ENCODE measurements around the gene THOP1. TPM values are rescaled to one million over a fixed set of nuclear protein-coding genes. Genes with fewer than 3 reads are reported as not detected.

THOP1 gene
- total RNA-seq, 2 donors from 2014 or later, result 33.9 to 45.8 TPM

DNA sequence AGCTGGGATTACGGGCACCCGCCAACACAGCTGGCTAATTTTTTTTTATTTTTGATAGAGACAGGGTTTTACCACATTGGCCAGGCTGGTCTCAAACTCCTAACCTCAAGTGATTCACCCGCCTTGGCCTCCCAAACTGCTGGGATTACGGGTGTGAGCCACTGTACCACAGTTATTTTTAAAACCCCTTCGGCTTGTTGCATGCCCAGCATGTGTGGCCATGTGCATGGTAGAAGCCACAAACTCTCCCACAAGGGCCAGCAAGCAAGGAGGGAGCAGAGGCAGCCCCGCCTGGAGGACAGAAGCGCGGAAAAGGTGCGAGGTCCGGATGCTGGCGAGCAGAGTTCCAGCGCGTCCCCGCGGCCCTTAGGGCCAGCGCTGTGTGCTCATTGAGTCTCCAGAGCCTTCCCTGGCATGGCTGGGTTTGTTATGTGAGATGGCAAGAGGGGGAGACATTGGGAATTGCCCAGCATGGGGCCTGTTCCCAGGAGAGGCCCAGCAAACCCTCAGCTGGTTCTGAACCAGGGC lies 12.9 kb downstream of the THOP1 start:
- H3K27ac ChIP-seq, result peak overlapping the region; percentile 85 to 96
- H3K4me1 ChIP-seq, result peaks cover 0 to 19% of the 10 kb centered on the region in 2 donors
- peaks cover 12% of the 10 kb centered on the region for H3K36me3 ChIP-seq
- TF ChIP-seq, protein P1, sequence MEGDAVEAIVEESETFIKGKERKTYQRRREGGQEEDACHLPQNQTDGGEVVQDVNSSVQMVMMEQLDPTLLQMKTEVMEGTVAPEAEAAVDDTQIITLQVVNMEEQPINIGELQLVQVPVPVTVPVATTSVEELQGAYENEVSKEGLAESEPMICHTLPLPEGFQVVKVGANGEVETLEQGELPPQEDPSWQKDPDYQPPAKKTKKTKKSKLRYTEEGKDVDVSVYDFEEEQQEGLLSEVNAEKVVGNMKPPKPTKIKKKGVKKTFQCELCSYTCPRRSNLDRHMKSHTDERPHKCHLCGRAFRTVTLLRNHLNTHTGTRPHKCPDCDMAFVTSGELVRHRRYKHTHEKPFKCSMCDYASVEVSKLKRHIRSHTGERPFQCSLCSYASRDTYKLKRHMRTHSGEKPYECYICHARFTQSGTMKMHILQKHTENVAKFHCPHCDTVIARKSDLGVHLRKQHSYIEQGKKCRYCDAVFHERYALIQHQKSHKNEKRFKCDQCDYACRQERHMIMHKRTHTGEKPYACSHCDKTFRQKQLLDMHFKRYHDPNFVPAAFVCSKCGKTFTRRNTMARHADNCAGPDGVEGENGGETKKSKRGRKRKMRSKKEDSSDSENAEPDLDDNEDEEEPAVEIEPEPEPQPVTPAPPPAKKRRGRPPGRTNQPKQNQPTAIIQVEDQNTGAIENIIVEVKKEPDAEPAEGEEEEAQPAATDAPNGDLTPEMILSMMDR (IDR thresholded peaks at IDR 0.05), result no peak
- no peaks in the 10 kb centered on the region for H3K27me3 ChIP-seq
- H3K4me3 ChIP-seq, result no peak overlapping the region
- H3K9me3 ChIP-seq, result no peaks in the 10 kb centered on the region
- DNase-seq (ENCODE audit: low spot score), result no peak

DNA sequence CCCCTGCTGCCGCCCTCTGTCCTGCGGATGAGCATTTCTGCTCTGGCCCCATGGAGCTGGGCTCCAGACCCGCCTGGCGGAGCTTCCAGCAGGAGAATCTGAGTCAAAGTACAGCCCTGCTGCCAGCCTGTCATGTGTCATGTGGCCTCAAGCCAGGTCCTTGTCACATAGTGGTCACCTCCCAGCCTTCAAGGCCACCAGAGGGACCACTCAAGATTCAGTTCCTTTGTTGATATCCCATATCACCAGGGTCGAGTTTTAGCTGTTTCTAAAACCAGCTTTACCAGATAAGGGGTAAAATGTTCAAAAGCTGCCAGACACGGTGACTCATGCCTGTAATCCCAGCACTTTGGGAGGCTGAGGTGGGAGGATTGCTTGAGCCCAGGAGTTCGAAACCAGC lies 13.4 kb downstream of the THOP1 start:
- H3K9me3 ChIP-seq, result no peaks in the 10 kb centered on the region
- DNase-seq (ENCODE audit: low spot score), result peak; percentile 72

DNA sequence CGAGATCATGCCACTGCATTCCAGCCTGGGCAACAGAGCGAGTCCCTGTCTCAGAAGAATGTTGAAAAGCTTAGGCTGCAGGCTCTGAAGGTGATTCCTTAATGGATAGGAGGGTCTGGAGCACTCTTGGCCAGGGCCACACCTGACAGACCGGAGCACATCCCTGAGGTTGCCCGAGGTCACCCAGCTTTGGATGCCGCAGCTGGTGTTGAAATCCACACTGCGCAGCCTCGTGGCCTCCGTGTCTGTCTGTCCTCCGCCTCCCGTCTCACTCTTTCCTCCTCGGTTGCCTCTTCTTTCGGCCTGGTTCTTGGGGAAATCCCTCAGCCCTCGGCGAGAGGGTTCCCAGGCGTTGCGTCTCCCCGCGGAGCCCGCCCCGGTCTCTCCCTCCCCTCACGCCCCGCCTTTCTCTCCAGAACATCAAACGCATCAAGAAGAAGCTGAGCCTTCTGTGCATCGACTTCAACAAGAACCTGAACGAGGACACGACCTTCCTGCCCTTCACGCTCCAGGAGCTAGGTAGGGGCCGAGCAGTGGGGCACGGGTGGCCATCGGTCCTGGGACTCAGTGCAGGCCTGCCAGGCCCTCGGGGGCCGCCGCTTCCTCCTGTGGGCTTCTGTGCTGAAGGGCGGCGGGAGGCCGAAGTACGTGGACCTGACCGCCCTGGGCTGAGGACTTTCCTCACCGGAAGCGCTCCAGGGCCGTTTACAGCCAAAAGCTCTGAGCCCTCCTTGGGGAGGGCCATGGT lies 14.1 kb downstream of the THOP1 start:
- no peaks in the 10 kb centered on the region for H3K27me3 ChIP-seq
- peak overlapping the region; percentile 85 to 96 for H3K27ac ChIP-seq
- H3K4me1 ChIP-seq, result peaks cover 0 to 19% of the 10 kb centered on the region in 2 donors
- no peak overlapping the region for H3K4me3 ChIP-seq
- TF ChIP-seq, protein P1 (IDR thresholded peaks at IDR 0.05), result no peak
- peaks cover 12% of the 10 kb centered on the region for H3K36me3 ChIP-seq
- no peak for DNase-seq (ENCODE audit: low spot score)
- no peaks in the 10 kb centered on the region for H3K9me3 ChIP-seq

More for the DNA sequence above, 13.4 kb downstream of the THOP1 start:
- H3K36me3 ChIP-seq, result peaks cover 12% of the 10 kb centered on the region
- no peaks in the 10 kb centered on the region for H3K27me3 ChIP-seq
- peaks cover 0 to 19% of the 10 kb centered on the region in 2 donors for H3K4me1 ChIP-seq
- H3K4me3 ChIP-seq, result no peak overlapping the region
- H3K27ac ChIP-seq, result peak overlapping the region; percentile 85 to 96
- TF ChIP-seq, protein P1 (IDR thresholded peaks at IDR 0.05), result no peak

DNA sequence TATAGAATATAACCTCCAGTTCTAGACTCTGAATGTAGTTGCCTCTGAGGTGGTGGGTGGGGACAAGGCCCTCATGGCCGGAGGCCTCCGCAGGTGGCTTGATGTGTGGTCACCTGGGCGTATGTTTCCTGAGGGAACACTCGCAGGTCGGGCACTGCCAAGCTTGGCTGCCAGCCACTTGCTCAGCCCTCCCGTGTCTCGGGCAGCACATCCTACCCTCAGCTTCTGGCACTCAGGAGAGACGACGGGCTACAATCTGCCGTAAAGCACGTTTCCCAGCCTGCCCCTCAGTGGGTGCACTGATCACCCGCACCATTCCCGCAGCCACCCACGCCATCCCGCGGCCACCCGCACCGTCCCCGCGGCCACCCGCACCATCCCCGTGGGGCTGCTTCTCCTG lies 15.2 kb downstream of the THOP1 start:
- Histone ChIP-seq H3K27ac (peak overlapping the region; percentile 85 to 96), H3K9me3 (no peaks in the 10 kb centered on the region), H3K4me1 (peaks cover 0 to 19% of the 10 kb centered on the region in 2 donors), H3K4me3 (no peak overlapping the region), H3K27me3 (no peaks in the 10 kb centered on the region), H3K36me3 (peaks cover 13% of the 10 kb centered on the region)
- TF ChIP-seq, protein P1 (IDR thresholded peaks at IDR 0.05), result no peak
- no peak for DNase-seq (ENCODE audit: low spot score)

DNA sequence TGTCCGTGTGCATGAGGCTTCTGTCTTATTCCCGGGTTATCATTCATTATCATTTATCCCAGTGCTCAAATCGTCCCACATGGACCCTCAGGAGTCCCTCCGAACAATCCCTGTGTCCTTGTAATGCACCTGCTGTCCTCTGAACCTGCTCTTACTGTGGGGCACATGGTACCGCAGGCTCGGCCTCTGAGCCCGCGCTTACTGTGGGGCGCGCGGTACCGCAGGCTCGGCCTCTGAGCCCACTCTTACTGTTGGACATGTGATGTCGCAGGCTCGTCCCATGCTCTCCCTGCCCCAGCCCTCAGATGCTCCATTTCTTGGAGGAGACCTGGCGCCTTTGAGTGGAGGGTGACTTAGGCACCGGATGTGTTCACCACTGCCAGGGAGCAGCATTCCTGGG lies 17.5 kb downstream of the THOP1 start:
- no peak overlapping the region for H3K4me3 ChIP-seq
- DNase-seq (ENCODE audit: low spot score), result no peak
- peaks cover 26% of the 10 kb centered on the region for H3K36me3 ChIP-seq
- H3K27ac ChIP-seq, result no peak overlapping the region
- peaks cover 0 to 7% of the 10 kb centered on the region in 2 donors for H3K4me1 ChIP-seq
- H3K27me3 ChIP-seq, result no peaks in the 10 kb centered on the region
- no peaks in the 10 kb centered on the region for H3K9me3 ChIP-seq
- TF ChIP-seq, protein P1 (IDR thresholded peaks at IDR 0.05), result no peak
